H54 (cell line): Measurements from ENCODE around the gene PCNX3.

Experiments
- DNase-seq: peaks from one replicate; pipeline ENCODE4 v3.0.0; 2011; ENCODE audit warnings: low spot score, mixed read lengths; ENCODE audit not compliant: insufficient read length
- FAIRE-seq: peaks from 3 replicates; lab custom pipeline; 2011; peaks lifted over from hg19 to GRCh38; lab: Jason Lieb, UNC
- POLR2A ChIP-seq: IDR thresholded peaks from 2 replicates; pipeline ENCODE4 v1.6.1; 2011; ENCODE audit warnings: low read depth, mild to moderate bottlenecking, low read length

PCNX3 gene

GRCh38 chr11:65639623-65640482, 24.3 kb downstream of the PCNX3 start:
- FAIRE-seq (no peak), DNase-seq (no peak)
- TF ChIP-seq POLR2A, result no peak

GRCh38 chr11:65640483-65641296, 25.1 kb downstream of the PCNX3 start:
- DNase-seq (no peak), FAIRE-seq (no peak)
- no peak for TF ChIP-seq POLR2A

GRCh38 chr11:65641297-65642013, 25.9 kb downstream of the PCNX3 start:
- no peak for TF ChIP-seq POLR2A
- FAIRE-seq (no peak), DNase-seq (no peak)

GRCh38 chr11:65642014-65642671, 26.6 kb downstream of the PCNX3 start:
- DNase-seq (no peak), FAIRE-seq (no peak)
- TF ChIP-seq POLR2A, result no peak

- peak; percentile 53 for DNase-seq
- no peak for TF ChIP-seq POLR2A
- no peak for FAIRE-seq
Measured at GRCh38 chr11:65643971-65644370, 28.4 kb downstream of the PCNX3 start.

GRCh38 chr11:65644837-65645236, 29.3 kb downstream of the PCNX3 start:
- FAIRE-seq (no peak), DNase-seq (no peak)
- TF ChIP-seq POLR2A, result no peak

GRCh38 chr11:65645710-65646109, 30.1 kb downstream of the PCNX3 start:
- no peak for TF ChIP-seq POLR2A
- FAIRE-seq (no peak), DNase-seq (no peak)

GRCh38 chr11:65646288-65646957, 30.8 kb downstream of the PCNX3 start:
- TF ChIP-seq POLR2A, result no peak
- FAIRE-seq, result no peak
- DNase-seq, result no peak

GRCh38 chr11:65646958-65647701, 31.6 kb downstream of the PCNX3 start:
- TF ChIP-seq POLR2A, result no peak
- FAIRE-seq, result no peak
- no peak for DNase-seq

- DNase-seq, result no peak
- TF ChIP-seq POLR2A, result no peak
- no peak for FAIRE-seq
Measured at GRCh38 chr11:65648997-65649493, 33.5 kb downstream of the PCNX3 start.

GRCh38 chr11:65649656-65650546, 34.3 kb downstream of the PCNX3 start:
- no peak for TF ChIP-seq POLR2A
- no peak for DNase-seq
- FAIRE-seq, result no peak
